Upper lobe of left lung (tissue), 4 donors: ENCODE data around the gene GNA12.

ENCODE experiments used
- POLR2A ChIP-seq, 4 donors: fragments of 450-650 bp; IDR thresholded peaks; one replicate each; pipeline ENCODE4 v1.5.1; 2016 to 2017; ENCODE audit warnings: antibody characterized with exemption in 4 of 4, mild to moderate bottlenecking in 2 of 4
- TF ChIP-seq, protein P1 (sequence below), 6 experiments: fragments of 450-650 bp in 4 of 6; fragments of 200-600 bp in 2 of 6; sonication (generic) in 2 of 6; IDR thresholded peaks; one replicate each; pipeline ENCODE4 v1.5.1; 2016 to 2019; ENCODE audit warnings: antibody characterized with exemption in 6 of 6

DNA sequence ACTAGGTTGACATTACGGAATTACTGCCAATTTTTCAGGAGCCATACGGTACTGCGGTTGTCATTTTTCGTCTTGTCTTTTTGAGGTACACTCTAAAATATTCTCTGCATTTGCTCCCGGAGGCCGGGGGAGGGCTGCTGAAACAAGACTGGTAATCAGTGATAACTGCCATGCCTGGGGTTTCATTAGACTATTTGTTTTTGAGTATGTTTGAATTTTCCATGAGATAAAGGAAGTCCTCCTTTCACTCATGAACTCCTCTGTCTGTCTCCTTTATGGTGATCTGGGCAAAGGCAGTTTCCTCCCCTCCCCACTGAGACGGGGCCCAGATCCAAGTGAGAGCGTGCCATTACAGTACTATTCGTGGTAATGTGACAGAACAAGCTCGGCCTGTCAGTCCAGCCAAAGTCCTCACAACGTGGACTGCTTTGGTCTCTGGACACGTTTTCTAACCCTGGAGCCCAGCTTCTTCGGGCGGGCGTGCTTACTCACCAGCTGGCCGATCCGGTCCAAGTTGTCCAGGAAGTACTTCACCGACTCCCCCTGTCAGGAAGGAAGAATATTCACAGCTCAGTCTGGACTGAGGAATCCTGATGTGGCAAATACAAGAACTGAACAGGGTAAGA lies 111.0 kb downstream of the GNA12 start:
- TF ChIP-seq, protein P1, sequence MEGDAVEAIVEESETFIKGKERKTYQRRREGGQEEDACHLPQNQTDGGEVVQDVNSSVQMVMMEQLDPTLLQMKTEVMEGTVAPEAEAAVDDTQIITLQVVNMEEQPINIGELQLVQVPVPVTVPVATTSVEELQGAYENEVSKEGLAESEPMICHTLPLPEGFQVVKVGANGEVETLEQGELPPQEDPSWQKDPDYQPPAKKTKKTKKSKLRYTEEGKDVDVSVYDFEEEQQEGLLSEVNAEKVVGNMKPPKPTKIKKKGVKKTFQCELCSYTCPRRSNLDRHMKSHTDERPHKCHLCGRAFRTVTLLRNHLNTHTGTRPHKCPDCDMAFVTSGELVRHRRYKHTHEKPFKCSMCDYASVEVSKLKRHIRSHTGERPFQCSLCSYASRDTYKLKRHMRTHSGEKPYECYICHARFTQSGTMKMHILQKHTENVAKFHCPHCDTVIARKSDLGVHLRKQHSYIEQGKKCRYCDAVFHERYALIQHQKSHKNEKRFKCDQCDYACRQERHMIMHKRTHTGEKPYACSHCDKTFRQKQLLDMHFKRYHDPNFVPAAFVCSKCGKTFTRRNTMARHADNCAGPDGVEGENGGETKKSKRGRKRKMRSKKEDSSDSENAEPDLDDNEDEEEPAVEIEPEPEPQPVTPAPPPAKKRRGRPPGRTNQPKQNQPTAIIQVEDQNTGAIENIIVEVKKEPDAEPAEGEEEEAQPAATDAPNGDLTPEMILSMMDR (IDR thresholded peaks at IDR 0.05): no peak
- peak in 1 of 4 donors; percentile 34 for TF ChIP-seq POLR2A (IDR thresholded peaks at IDR 0.05)
